Natural killer cell (primary cell): ENCODE results near the gene ANXA1. TPM values are rescaled to one million over a fixed set of nuclear protein-coding genes. Genes with fewer than 3 reads are reported as not detected.
A peak's percentile ranks its signal among the peaks of the same experiment; 100 is the strongest.

Experiments used
- ATAC-seq, 3 donors: fragments of 150-1000 bp in 2 of 3; fragments of 200-7000 bp in 1 of 3; cut with Tn5 transposase; 1 replicate in 1 of 3; 2 replicates in 2 of 3; pipeline ENCODE4 v1.10.0; 2021; ENCODE audit warnings: mild to moderate bottlenecking in 2 of 3, moderate library complexity in 2 of 3
- DNase-seq, 2 donors: peaks; one replicate each; pipeline versions ENCODE4 v3.0.0 to v3.0.0-alpha.2; 2013 to 2021; ENCODE audit warnings: mixed read lengths in 1 of 2
- H3K27ac ChIP-seq: one replicate; pipeline ENCODE4 v1.5.1; 2013; ENCODE audit warnings: mild to moderate bottlenecking, low read length
- H3K27me3 ChIP-seq: one replicate; pipeline ENCODE4 v1.6.1; 2013; ENCODE audit warnings: low read length; ENCODE audit not compliant: control insufficient read depth, insufficient read depth
- H3K36me3 ChIP-seq: one replicate; pipeline ENCODE4 v1.6.1; 2013; ENCODE audit warnings: low read length; ENCODE audit not compliant: control insufficient read depth, insufficient read depth
- H3K4me1 ChIP-seq: one replicate; pipeline ENCODE4 v1.6.1; 2013; ENCODE audit warnings: low read length; ENCODE audit not compliant: control insufficient read depth, insufficient read depth
- H3K4me3 ChIP-seq: one replicate; pipeline ENCODE4 v1.5.1; 2013; ENCODE audit warnings: low read length
- H3K9me3 ChIP-seq: one replicate; pipeline ENCODE4 v1.6.1; 2013; ENCODE audit warnings: low read length; ENCODE audit not compliant: control insufficient read depth, insufficient read depth
- H3K27ac Mint-ChIP-seq, 2 donors: one replicate each; pipeline ENCODE4 v1.8.0; 2022; ENCODE audit warnings: mild to moderate bottlenecking in 2 of 2, mixed read lengths in 2 of 2, moderate library complexity in 1 of 2
- H3K27me3 Mint-ChIP-seq, 2 donors: one replicate each; pipeline ENCODE4 v1.8.0; 2022; ENCODE audit warnings: low read depth in 2 of 2, mixed read lengths in 2 of 2
- H3K36me3 Mint-ChIP-seq: one replicate; pipeline ENCODE4 v1.8.0; 2022; ENCODE audit warnings: mixed read lengths
- H3K4me1 Mint-ChIP-seq, 2 donors: one replicate each; pipeline ENCODE4 v1.8.0; 2022; ENCODE audit warnings: mixed read lengths in 2 of 2
- H3K4me3 Mint-ChIP-seq: one replicate; pipeline ENCODE4 v1.8.0; 2022; ENCODE audit warnings: mild to moderate bottlenecking, moderate library complexity, mixed read lengths
- H3K9me3 Mint-ChIP-seq, 2 donors: one replicate each; pipeline ENCODE4 v1.8.0; 2022; ENCODE audit warnings: mixed read lengths in 2 of 2
- WGBS: methylation state at CpG from one replicate; pipeline ENCODE4 v1.1.7; 2013; ENCODE audit warnings: missing lambda C conversion rate; ENCODE audit not compliant: insufficient coverage; 5-methylcytosine and 5-hydroxymethylcytosine counted together
- intact Hi-C: fragments of 100-400 bp; cut with micrococcal nuclease; formaldehyde crosslinking; loops from one replicate; pipeline ENCODE4 v1.14.2; 2022
- total RNA-seq, 4 donors: library from RNA; stranded (reverse); fragments of 120-200 nt in 1 of 4; gene quantifications; one replicate each; pipeline versions ENCODE4 v1.2.3 to v1.2.4, GENCODE V29; 2013 to 2022
- TF ChIP-seq, protein P1 (sequence below): fragments of 200-600 bp; IDR thresholded peaks from one replicate; pipeline ENCODE4 v1.8.0; 2022; ENCODE audit warnings: antibody characterized with exemption

The ANXA1 gene
- total RNA-seq, 3 donors from 2014 or later (not counting 1 experiment from before 2014, with no cell fraction given), result 362 to 1,065 (median 419) TPM

DNA sequence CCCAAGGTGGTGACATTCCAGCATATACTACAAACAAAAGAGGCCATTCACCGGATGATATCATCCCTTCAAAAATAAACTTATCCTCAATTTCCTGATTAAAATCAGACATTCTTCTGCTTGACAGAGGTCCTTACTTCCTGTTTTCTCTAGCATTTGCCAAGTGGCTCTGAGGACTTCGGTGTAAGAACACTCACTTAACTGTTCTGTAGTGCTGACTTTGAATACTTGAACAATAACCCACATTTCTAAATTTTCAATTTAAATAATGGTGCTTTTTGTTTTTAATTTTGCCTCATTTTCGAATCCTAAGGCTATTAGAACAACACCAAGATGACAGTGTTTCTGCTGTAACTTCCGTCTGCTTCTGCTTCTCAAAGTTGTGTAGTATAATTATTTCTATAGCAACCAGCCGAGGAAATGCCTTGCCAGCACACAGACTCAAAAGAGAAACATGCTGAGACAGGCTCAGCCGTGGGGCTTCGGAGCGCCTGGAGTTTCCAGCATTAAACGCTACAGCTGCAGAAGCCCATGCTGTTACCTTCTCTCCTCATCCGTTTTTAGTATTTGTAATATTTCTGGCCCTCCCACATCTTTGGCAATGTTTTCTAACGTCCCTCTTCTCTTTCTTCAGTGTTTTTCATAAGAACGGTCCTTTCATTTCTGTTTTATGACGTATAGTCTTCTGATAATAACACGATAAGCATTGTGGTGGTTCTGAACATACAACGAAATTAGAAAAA is 19.5 kb upstream of the ANXA1 start:
- no peaks in the 10 kb centered on the region for H3K27me3 Mint-ChIP-seq
- H3K27ac Mint-ChIP-seq, result peak overlapping the region; percentile 86 to 92

DNA sequence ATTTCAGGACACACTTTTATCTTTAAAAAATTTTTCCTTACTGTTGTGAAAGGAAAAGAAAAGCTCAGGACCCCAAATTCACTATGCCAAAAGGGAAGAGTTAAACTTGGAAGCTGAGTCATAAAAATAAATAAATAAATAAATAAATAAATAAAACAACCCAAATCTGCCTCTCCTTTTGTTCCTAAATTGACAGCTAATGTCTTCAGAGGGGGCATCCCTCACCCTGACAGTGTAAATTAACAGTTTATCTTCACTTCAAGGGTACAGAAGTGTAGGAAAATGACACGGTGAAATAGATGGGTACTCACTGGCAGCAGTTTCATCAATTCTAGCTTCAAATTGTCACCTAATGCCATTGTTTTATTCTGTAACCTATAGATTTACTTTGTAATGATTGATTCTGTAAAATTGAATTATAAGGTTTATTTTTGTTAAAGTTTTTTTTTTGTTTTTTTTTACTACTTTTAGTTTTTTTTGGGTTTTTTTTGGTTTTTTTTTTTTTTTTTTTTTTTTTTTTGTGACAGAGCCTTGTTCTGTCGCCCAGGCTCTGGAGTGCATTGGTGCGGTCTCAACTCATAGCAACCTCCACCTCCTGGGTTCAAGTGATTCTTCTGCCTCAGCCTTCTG is 18.5 kb upstream of the ANXA1 start:
- Mint-ChIP-seq H3K27me3 (no peaks in the 10 kb centered on the region), H3K4me3 (peak overlapping the region; percentile 91), H3K27ac (peak overlapping the region; percentile 86 to 92), H3K36me3 (no peaks in the 10 kb centered on the region), H3K9me3 (no peaks in the 10 kb centered on the region), H3K4me1 (peaks cover 6 to 10% of the 10 kb centered on the region in 2 donors)
- 80% methylated on average over 2 of the region's 3 CpGs for WGBS
- Histone ChIP-seq H3K4me1 (no peaks in the 10 kb centered on the region), H3K9me3 (no peaks in the 10 kb centered on the region), H3K4me3 (peak overlapping the region; percentile 82), H3K27ac (peak overlapping the region; percentile 94), H3K27me3 (no peaks in the 10 kb centered on the region), H3K36me3 (no peaks in the 10 kb centered on the region)
- intact Hi-C loops, result loop anchor here (5.0 kb wide), 2 partner anchors 34 to 771 kb away; no protein-coding TSS in a partner anchor
- TF ChIP-seq, protein P1, sequence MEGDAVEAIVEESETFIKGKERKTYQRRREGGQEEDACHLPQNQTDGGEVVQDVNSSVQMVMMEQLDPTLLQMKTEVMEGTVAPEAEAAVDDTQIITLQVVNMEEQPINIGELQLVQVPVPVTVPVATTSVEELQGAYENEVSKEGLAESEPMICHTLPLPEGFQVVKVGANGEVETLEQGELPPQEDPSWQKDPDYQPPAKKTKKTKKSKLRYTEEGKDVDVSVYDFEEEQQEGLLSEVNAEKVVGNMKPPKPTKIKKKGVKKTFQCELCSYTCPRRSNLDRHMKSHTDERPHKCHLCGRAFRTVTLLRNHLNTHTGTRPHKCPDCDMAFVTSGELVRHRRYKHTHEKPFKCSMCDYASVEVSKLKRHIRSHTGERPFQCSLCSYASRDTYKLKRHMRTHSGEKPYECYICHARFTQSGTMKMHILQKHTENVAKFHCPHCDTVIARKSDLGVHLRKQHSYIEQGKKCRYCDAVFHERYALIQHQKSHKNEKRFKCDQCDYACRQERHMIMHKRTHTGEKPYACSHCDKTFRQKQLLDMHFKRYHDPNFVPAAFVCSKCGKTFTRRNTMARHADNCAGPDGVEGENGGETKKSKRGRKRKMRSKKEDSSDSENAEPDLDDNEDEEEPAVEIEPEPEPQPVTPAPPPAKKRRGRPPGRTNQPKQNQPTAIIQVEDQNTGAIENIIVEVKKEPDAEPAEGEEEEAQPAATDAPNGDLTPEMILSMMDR, result no peak
- no peak for ATAC-seq
- peak in 1 of 2 donors; percentile 44 for DNase-seq

More for the DNA sequence above, 19.5 kb upstream of the ANXA1 start:
- H3K4me3 Mint-ChIP-seq, result peak overlapping the region; percentile 91
- DNase-seq (peak; percentile 72 to 90), ATAC-seq (peak; percentile 94 to 97 (median 97))
- TF ChIP-seq, protein P1, result no peak
- intact Hi-C loops, result loop anchor here (1.0 to 5.0 kb wide), 4 partner anchors 17 to 770 kb away; no protein-coding TSS in a partner anchor
- peak overlapping the region; percentile 94 for H3K27ac ChIP-seq
- H3K9me3 ChIP-seq, result no peaks in the 10 kb centered on the region
- WGBS, result 0% methylated on average over 10 of the region's 15 CpGs
- H3K36me3 Mint-ChIP-seq, result no peaks in the 10 kb centered on the region
- no peaks in the 10 kb centered on the region for H3K4me1 ChIP-seq
- peaks cover 6 to 10% of the 10 kb centered on the region in 2 donors for H3K4me1 Mint-ChIP-seq
- H3K4me3 ChIP-seq, result peak overlapping the region; percentile 82
- H3K9me3 Mint-ChIP-seq, result no peaks in the 10 kb centered on the region
- H3K27me3 ChIP-seq, result no peaks in the 10 kb centered on the region
- H3K36me3 ChIP-seq, result no peaks in the 10 kb centered on the region

DNA sequence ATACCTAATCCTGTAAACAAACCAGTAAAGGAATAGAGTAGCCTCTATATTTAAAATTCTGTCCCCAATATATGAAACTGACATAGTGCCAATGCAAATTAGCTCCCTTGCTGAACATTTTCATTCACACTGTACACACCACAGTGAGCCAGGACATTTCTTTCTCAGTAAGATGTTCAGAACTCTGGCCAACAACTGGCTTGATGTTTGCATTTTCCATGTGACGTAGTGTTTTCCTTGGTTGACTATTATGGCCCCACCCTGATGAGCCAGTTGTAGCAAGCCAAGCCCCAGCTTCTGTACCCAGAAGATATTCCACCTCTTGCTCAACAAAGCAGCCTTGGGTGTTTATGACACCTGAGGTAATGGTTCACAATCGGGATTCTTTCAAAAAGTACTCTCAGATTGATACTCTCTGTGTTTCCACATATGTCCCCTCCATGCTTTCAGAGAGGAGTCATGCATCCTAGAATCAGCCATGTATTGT is 17.7 kb upstream of the ANXA1 start:
- H3K4me3 Mint-ChIP-seq, result peak overlapping the region; percentile 28
- 82% methylated on average over 2 of the region's 2 CpGs for WGBS

More for the DNA sequence above, 17.7 kb upstream of the ANXA1 start:
- H3K4me3 ChIP-seq, result no peak overlapping the region
- H3K4me1 ChIP-seq, result no peaks in the 10 kb centered on the region
- no peaks in the 10 kb centered on the region for H3K36me3 ChIP-seq
- Mint-ChIP-seq H3K36me3 (no peaks in the 10 kb centered on the region), H3K9me3 (no peaks in the 10 kb centered on the region), H3K27me3 (no peaks in the 10 kb centered on the region), H3K27ac (peak overlapping the region in 1 of 2 donors; percentile 92), H3K4me1 (peaks cover 6 to 10% of the 10 kb centered on the region in 2 donors)
- no peaks in the 10 kb centered on the region for H3K9me3 ChIP-seq
- DNase-seq (peak in 1 of 2 donors; percentile 3), ATAC-seq (no peak)
- intact Hi-C loops, result loop anchor here (5.0 kb wide), 2 partner anchors 33 to 772 kb away; no protein-coding TSS in a partner anchor
- no peaks in the 10 kb centered on the region for H3K27me3 ChIP-seq
- TF ChIP-seq, protein P1, result no peak
- no peak overlapping the region for H3K27ac ChIP-seq
